Peyer's patch (tissue), 4 donors: ENCODE measurements around the gene IFRD1. TPM values are rescaled to one million over a fixed set of nuclear protein-coding genes. Genes with fewer than 3 reads are reported as not detected.

Experiments used
- DNase-seq, 3 donors: peaks; one replicate each; pipeline ENCODE4 v3.0.0-alpha.2; 2017 to 2019
- H3K27ac ChIP-seq, 4 donors: fragments of 200-600 bp; sonication (generic); one replicate each; pipeline ENCODE4 v1.5.1; 2016 to 2019
- H3K27me3 ChIP-seq, 2 donors: fragments of 200-600 bp; sonication (generic); one replicate each; pipeline ENCODE4 v1.5.1; 2019
- H3K36me3 ChIP-seq, 3 donors: fragments of 200-600 bp; sonication (generic); one replicate each; pipeline ENCODE4 v1.5.1; 2016 to 2019
- H3K4me1 ChIP-seq, 4 donors: fragments of 200-600 bp; sonication (generic); one replicate each; pipeline ENCODE4 v1.5.1; 2016 to 2019
- H3K4me3 ChIP-seq, 4 donors: fragments of 200-600 bp; sonication (generic); 1 replicate in 3 of 4; 2 replicates in 1 of 4; pipeline ENCODE4 v1.5.1; 2016 to 2019; ENCODE audit warnings: mild to moderate bottlenecking in 1 of 4
- H3K9me3 ChIP-seq, 4 donors: fragments of 200-600 bp; sonication (generic); one replicate each; pipeline ENCODE4 v1.5.1; 2016 to 2019; ENCODE audit warnings: mild to moderate bottlenecking in 1 of 4
- POLR2A ChIP-seq, 2 donors: fragments of 450-650 bp; IDR thresholded peaks; one replicate each; pipeline ENCODE4 v1.5.1; 2017; ENCODE audit warnings: antibody characterized with exemption in 2 of 2, mild to moderate bottlenecking in 2 of 2, moderate library complexity in 2 of 2
- total RNA-seq, 4 donors: library from RNA; depleted of rRNA; stranded (reverse); fragments of >200 nt; gene quantifications; one replicate each; pipeline ENCODE4 v1.1.0, GENCODE V29; 2016
- TF ChIP-seq, protein P1 (sequence below), 6 experiments: fragments of 450-650 bp in 4 of 6; fragments of 200-600 bp in 2 of 6; sonication (generic) in 1 of 6; IDR thresholded peaks; one replicate each; pipeline ENCODE4 v1.5.1; 2017 to 2019; ENCODE audit warnings: antibody characterized with exemption in 6 of 6, mild to moderate bottlenecking in 3 of 6, moderate library complexity in 1 of 6

Gene IFRD1
- total RNA-seq, 4 donors from 2014 or later, result 52.0 to 109 (median 60.7) TPM

DNA sequence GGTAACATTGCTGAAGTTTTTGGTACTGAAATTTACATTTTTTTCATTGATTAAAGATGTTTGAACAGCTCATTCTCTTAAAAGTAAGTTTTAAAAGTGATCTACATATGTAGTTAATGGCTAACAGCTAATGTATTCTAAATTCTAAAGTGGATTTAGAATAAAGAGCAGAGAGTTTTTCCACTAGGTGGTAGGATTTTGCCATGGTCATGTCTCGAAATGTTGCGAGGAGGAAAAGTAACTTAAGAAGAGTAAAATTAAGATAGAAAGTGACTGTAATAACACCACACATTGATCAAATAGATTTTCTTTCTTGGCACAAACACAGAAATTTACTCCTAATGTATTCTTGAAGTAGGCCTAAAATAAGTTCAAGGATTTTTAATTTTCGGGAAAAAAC lies 50.4 kb downstream of the IFRD1 start:
- Histone ChIP-seq H3K9me3 (no peaks in the 10 kb centered on the region), H3K27ac (no peak overlapping the region), H3K27me3 (no peaks in the 10 kb centered on the region), H3K4me1 (peaks cover 0 to 7% (median 0%) of the 10 kb centered on the region in 4 donors), H3K36me3 (no peaks in the 10 kb centered on the region), H3K4me3 (no peak overlapping the region)
- DNase-seq, result no peak
- TF ChIP-seq POLR2A (IDR thresholded peaks at IDR 0.05), result no peak
- TF ChIP-seq, protein P1, sequence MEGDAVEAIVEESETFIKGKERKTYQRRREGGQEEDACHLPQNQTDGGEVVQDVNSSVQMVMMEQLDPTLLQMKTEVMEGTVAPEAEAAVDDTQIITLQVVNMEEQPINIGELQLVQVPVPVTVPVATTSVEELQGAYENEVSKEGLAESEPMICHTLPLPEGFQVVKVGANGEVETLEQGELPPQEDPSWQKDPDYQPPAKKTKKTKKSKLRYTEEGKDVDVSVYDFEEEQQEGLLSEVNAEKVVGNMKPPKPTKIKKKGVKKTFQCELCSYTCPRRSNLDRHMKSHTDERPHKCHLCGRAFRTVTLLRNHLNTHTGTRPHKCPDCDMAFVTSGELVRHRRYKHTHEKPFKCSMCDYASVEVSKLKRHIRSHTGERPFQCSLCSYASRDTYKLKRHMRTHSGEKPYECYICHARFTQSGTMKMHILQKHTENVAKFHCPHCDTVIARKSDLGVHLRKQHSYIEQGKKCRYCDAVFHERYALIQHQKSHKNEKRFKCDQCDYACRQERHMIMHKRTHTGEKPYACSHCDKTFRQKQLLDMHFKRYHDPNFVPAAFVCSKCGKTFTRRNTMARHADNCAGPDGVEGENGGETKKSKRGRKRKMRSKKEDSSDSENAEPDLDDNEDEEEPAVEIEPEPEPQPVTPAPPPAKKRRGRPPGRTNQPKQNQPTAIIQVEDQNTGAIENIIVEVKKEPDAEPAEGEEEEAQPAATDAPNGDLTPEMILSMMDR (IDR thresholded peaks at IDR 0.05), result no peak

DNA sequence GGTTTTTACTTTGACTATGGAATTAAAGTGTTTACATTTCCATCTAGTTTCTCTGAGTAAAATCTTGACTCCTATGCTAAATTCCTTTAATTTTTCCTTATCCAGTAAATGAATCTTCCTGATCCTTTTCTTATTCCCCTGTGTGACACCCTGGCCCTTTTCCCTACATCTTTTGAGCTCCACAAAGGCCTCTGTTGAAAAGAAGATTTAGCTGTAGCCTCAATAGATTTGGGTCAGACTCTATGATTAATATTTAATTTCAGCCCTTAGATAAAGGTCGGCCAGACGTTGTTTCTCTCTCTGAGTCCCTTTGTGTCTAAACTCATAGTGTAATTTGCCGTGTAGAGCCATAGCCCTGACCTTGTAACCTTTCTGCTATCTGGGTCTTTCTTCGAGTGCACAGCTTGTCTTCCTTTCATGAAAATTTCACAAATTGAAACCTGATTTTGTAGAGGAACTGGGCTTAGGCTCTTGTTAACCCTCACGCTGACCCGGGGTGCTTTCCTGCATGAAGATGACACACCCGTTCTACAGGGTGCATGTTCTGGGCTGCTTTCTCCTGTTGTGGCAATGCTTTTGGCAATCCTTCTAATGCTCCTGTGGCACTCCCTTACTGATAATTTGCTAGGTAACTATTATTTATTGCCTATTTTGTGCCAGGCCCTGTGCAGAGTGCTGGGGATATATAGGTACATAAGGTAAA lies 51.7 kb downstream of the IFRD1 start:
- DNase-seq, result no peak
- no peaks in the 10 kb centered on the region for H3K27me3 ChIP-seq
- H3K4me1 ChIP-seq, result peaks cover 0 to 7% (median 0%) of the 10 kb centered on the region in 4 donors
- no peak overlapping the region for H3K4me3 ChIP-seq
- no peak for TF ChIP-seq POLR2A (IDR thresholded peaks at IDR 0.05)
- TF ChIP-seq, protein P1 (IDR thresholded peaks at IDR 0.05), result no peak
- H3K27ac ChIP-seq, result no peak overlapping the region
- no peaks in the 10 kb centered on the region for H3K36me3 ChIP-seq
- no peaks in the 10 kb centered on the region for H3K9me3 ChIP-seq

DNA sequence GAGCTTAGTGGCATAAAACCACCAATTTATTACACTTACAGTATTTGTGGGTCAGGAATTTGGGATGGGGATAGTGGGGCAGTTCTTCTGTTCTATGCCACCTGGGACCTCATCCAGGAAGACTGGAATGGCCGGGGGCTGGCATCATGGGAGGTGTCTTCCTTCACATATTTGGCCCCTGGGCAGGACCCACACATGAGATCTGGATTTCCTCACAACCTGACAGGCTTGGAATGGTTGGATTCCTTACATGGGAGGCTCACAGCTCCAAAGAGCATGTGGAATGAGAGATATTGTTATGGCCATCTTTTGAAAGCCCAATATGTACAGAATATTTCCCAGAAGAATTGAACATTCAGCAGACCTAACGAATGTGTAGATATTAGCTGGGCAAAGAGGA lies 52.4 kb downstream of the IFRD1 start:
- H3K27ac ChIP-seq, result no peak overlapping the region
- H3K9me3 ChIP-seq, result no peaks in the 10 kb centered on the region
- peaks cover 0 to 7% (median 0%) of the 10 kb centered on the region in 4 donors for H3K4me1 ChIP-seq
- no peaks in the 10 kb centered on the region for H3K36me3 ChIP-seq
- H3K27me3 ChIP-seq, result no peaks in the 10 kb centered on the region
- no peak overlapping the region for H3K4me3 ChIP-seq
- DNase-seq, result no peak
- TF ChIP-seq, protein P1 (IDR thresholded peaks at IDR 0.05), result no peak

DNA sequence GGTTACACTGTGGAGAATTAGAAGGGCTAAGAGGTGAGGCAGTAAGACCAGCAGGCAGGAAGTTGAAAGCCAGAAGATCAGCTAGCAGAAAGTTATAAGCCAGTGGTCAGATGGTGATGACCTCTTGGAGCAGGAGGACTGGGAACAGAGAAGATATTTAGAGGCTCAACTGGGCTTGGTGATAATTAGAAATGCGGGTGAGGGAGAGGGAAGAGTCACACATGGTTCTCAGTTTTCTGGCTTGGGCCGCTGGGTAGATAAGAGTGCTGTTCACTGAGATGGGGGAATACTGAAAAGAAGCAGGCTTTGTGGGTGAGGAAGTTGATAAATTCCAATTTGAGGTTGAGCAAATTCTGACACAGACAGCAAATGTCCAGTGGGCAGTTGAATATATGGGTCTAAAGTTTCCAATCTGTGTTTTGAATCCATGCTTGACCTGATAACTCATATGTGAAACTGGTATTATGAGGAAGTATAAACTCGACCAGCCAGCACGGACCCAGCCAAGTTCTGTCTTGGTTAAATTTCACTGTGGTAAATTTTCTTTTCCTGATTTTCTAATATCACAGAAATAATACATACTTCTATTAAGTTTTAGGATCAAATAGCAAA lies 53.2 kb downstream of the IFRD1 start:
- no peak for TF ChIP-seq POLR2A (IDR thresholded peaks at IDR 0.05)
- TF ChIP-seq, protein P1 (IDR thresholded peaks at IDR 0.05), result no peak
- no peak overlapping the region for H3K4me3 ChIP-seq
- H3K36me3 ChIP-seq, result no peaks in the 10 kb centered on the region
- peaks cover 0 to 7% (median 0%) of the 10 kb centered on the region in 4 donors for H3K4me1 ChIP-seq
- no peak overlapping the region for H3K27ac ChIP-seq
- no peak for DNase-seq
- no peaks in the 10 kb centered on the region for H3K9me3 ChIP-seq
- no peaks in the 10 kb centered on the region for H3K27me3 ChIP-seq

DNA sequence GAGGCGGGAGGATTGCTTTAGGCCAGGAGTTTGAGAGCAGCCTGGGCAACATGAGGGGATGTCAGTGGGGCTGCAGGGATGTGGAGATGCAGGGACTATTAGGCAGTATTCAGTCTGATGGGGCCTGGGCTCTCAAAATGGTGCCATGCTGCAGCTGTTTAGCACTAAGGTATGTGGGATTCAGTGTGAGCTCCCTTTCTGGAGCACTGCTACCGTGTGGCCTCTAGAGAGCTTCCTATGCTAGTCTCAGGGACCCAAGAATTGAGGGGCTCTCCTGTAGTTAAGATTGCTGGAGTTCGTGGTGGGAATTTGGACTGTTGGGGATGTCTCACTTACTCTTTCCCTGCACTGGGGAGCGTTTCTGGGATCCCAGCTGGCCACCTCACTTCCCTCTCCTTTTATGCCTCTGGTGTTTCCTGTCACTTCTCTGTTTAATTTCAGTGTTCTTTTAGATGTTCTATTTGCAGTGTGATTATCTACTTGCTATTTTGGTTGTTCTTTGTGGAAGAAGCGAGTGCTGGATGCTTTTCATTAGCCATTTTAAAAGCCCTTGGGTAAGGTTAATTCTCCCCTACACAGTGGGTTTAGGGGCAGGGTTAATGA lies 53.9 kb downstream of the IFRD1 start:
- no peak overlapping the region for H3K27ac ChIP-seq
- H3K4me1 ChIP-seq, result peaks cover 0 to 7% (median 0%) of the 10 kb centered on the region in 4 donors
- no peaks in the 10 kb centered on the region for H3K27me3 ChIP-seq
- DNase-seq, result no peak
- no peaks in the 10 kb centered on the region for H3K9me3 ChIP-seq
- no peak overlapping the region for H3K4me3 ChIP-seq
- H3K36me3 ChIP-seq, result no peaks in the 10 kb centered on the region
- TF ChIP-seq POLR2A (IDR thresholded peaks at IDR 0.05), result no peak
- TF ChIP-seq, protein P1 (IDR thresholded peaks at IDR 0.05), result no peak
